Coronary artery (tissue), 2 donors: ENCODE data around the gene ZG16B.

Experiments
- DNase-seq: peaks from one replicate; pipeline ENCODE4 v3.0.0-alpha.2; 2017; ENCODE audit warnings: low spot score
- H3K27ac ChIP-seq, 2 donors: fragments of 200-600 bp; sonication (generic); one replicate each; pipeline ENCODE4 v1.5.1; 2016 to 2019
- H3K4me3 ChIP-seq: fragments of 200-600 bp; sonication (generic); 2 replicates; pipeline ENCODE4 v1.5.1; 2016; ENCODE audit warnings: mild to moderate bottlenecking, moderate library complexity
- TF ChIP-seq, protein P1 (sequence below): fragments of 200-600 bp; sonication (generic); IDR thresholded peaks from one replicate; pipeline ENCODE4 v1.5.1; 2019; ENCODE audit warnings: antibody characterized with exemption

ZG16B gene

DNA sequence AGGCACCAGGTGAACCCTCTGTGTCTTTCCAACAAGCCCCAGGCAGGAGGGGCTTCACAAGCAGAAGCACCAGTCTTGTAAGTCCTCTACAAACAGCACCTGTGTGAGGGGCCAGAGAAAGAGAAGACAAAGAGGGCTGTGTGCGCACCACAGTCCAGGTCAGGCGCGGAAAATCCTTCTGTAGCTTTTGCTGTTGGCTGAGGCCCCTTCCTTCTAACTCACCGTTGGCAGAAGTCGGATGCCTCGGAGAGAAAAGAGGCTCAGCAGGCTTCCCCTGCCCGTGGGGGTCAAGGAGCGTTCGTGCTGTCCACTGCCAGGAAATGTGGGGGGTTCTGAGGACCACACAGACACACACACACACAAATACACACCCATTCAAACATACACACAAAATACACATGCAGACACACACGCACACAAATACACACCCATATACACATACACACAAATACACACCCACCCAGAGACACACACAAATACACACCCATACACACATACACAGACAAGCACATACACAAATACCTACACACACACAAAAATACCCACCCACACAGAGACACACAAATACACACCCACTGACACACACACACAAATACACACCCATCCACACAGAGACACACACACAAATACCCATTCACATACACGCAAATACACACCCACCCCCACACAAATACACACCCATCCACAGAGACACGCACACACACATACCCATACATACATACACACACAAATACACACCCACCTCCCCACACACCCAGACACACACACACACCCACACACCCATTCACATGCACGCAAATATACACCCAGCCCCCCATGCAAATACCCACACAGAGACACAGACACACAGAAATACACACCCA lies 6.8 kb downstream of the ZG16B start:
- Histone ChIP-seq H3K27ac (no peak overlapping the region), H3K4me3 (no peak overlapping the region)
- no peak for DNase-seq
- TF ChIP-seq, protein P1, sequence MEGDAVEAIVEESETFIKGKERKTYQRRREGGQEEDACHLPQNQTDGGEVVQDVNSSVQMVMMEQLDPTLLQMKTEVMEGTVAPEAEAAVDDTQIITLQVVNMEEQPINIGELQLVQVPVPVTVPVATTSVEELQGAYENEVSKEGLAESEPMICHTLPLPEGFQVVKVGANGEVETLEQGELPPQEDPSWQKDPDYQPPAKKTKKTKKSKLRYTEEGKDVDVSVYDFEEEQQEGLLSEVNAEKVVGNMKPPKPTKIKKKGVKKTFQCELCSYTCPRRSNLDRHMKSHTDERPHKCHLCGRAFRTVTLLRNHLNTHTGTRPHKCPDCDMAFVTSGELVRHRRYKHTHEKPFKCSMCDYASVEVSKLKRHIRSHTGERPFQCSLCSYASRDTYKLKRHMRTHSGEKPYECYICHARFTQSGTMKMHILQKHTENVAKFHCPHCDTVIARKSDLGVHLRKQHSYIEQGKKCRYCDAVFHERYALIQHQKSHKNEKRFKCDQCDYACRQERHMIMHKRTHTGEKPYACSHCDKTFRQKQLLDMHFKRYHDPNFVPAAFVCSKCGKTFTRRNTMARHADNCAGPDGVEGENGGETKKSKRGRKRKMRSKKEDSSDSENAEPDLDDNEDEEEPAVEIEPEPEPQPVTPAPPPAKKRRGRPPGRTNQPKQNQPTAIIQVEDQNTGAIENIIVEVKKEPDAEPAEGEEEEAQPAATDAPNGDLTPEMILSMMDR, result no peak

DNA sequence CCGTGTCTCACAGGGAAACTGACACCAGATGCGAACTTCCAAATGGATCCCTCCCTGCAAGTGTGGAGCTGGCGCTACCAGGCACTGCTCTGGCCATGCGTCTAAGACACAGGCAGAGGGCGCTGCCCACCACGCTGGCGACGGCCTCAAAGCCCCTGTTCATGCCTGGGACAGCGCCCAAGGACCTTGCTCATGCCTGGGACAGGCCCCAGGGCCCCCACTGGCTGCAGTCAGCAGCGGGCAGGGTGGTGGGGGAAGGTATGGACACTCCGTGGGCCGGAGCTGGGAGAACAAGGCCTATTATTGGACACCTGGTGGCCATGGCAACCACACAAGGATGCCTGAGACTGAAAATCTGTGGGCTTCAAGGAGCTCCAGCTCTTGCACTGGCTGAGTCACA lies 8.8 kb downstream of the ZG16B start:
- Histone ChIP-seq H3K4me3 (no peak overlapping the region), H3K27ac (no peak overlapping the region)
- TF ChIP-seq, protein P1, result no peak
- no peak for DNase-seq

DNA sequence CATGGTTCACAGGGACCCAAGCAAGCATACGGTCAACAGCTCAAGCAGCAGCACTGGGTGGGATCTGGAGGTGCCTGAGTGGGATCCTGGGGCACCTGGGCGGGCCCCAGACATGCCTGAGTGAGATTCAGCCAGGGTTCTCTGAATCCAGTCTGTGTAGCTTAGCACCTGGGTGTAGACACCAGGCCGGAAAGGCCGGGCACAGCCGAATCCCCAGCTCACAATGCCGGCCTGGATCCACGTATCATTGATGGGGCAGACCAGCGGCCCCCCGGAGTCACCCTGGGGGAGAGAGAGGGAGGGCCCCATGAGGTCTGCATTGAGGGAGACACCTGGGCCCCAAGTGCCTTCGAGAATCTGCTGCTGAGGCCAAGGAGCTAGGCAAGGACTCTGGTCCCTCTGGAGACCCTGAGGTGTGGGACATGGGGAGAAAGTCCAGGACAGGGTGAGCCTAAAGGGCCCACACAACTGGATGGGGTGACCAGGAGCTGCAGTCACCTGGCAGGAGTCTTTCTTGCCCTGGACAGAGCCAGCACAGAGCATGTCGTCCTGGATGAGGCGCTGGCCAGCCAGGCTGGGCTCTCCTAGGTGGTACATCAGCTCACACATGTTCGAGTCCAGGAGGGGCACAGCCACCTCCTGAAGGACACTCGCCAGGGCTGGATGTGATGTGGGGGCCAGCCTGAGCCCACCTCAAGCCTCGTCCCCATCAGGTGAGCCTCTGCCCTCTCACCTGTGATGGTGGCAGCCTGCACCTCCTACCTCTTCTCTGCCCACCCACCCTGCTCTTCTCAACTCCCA lies 9.7 kb downstream of the ZG16B start:
- DNase-seq, result no peak

DNA sequence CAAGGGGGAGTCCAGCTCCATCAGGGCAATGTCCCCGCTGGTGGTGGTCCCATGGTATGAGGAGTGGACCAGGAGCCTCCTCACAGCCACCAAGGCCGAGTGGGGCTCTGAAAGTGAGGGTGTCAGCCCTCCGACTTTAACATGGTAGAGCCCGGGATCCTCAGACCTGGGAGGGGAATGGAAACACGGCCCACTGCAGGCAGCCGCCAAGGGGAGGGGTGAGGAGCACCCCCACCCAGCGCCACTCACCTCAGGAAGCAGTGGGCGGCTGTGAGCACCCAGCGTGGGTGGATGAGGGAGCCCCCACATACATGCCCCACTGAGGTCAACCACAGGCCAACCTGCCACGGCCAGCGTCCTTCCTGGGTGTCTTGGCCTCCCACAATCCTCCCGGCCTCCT lies 10.8 kb downstream of the ZG16B start:
- Histone ChIP-seq H3K27ac (no peak overlapping the region), H3K4me3 (no peak overlapping the region)
- no peak for DNase-seq
- TF ChIP-seq, protein P1, result no peak

More for the DNA sequence above, 9.7 kb downstream of the ZG16B start:
- Histone ChIP-seq H3K27ac (no peak overlapping the region), H3K4me3 (no peak overlapping the region)
- TF ChIP-seq, protein P1, result no peak

DNA sequence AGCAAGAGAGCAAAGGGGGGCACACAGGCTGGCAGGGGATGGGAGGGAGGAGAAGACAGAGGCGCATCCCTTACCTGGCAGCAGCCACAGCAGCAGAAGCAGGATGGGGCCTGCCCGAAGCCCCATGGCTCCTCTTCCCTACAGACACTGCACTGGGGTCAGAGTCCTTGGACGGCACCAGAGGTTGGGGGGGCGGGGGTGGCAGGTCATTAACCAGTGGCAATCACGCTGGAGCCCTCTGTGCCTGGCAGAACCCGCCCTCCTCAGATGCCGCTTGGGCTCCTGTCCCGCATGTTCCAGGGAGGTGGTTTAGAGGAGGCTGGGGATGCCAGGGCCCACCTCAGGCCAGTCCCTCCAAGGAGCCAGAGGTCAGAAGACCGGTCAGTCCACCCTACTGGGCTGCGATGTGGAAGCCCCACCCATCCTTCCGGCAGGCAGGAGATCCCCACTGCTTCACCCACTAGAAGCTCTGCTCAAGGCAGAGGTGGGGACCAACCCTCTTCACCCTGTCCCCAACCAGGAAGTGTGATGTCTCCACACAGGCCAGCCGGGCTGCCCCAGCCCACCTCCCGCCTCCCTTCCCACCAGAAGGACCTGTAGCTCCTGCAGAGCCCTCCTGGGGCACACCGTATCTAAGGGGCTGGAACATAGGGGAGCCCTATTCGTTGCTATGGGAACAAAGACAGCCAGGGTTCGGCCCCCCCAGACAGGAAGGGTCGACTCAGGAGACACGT lies 11.7 kb downstream of the ZG16B start:
- H3K4me3 ChIP-seq, result peak overlapping the region; percentile 60
- DNase-seq, result no peak
- peak overlapping the region in 1 of 2 donors; percentile 16 for H3K27ac ChIP-seq
- TF ChIP-seq, protein P1, result no peak

DNA sequence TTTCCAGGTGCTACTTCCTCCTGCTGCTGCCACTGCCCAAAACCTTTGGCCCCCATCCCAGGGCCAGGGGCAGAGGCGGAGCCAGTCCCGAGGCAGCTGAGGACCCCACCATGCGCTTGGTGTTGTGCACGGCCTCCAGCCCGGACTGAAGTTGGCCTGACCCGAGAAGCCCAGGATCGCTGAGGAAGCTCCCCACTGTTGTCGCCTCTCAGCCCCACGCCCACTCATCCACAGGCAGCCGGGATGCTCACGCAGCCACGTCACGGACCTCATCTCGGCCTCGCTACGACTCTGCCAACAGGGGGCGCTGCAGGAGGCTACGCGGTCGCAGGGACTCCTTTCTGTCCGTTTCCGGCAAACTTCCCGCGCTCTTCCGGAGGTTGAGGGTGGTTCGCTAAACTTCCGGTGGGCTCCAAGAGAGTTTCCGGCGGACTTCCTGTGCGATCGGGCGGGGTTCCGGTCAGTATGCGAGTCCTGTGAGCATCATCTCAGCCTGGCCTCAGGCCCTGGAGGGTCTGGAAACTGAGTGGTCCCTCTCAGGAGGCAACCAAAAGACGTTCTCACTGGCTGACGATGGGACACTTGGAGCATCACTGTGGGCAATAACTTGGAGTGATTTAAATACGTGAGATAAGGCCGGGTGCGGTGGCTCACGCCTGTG lies 12.4 kb downstream of the ZG16B start:
- Histone ChIP-seq H3K27ac (peak overlapping the region in 1 of 2 donors; percentile 16), H3K4me3 (peak overlapping the region; percentile 60)
- DNase-seq, result no peak
- TF ChIP-seq, protein P1, result no peak
